Mucosa of rectum (tissue), 2 donors: ENCODE data around the gene KDM7A.
"Not testable (repeated sequence)": the region's sequence is repeated elsewhere in the genome, so short reads cannot be mapped to it uniquely, and the experiment has no call there.

Experiments used
- H3K27ac ChIP-seq, 2 donors: one replicate each; pipeline ENCODE4 v1.7.0; 2013; ENCODE audit warnings: inconsistent platforms in 2 of 2, low read depth in 2 of 2, low read length in 2 of 2
- H3K27me3 ChIP-seq, 2 donors: one replicate each; pipeline ENCODE4 v1.7.0; 2013; ENCODE audit warnings: low read length in 2 of 2; ENCODE audit not compliant: control insufficient read depth in 2 of 2, insufficient read depth in 2 of 2
- H3K36me3 ChIP-seq, 2 donors: one replicate each; pipeline ENCODE4 v1.7.0; 2013; ENCODE audit warnings: low read length in 2 of 2; ENCODE audit not compliant: control insufficient read depth in 2 of 2, insufficient read depth in 2 of 2
- H3K4me1 ChIP-seq, 2 donors: one replicate each; pipeline ENCODE4 v1.7.0; 2013; ENCODE audit warnings: low read length in 2 of 2, mild to moderate bottlenecking in 1 of 2; ENCODE audit not compliant: control insufficient read depth in 2 of 2, insufficient read depth in 2 of 2
- H3K4me3 ChIP-seq, 2 donors: one replicate each; pipeline ENCODE4 v1.7.0; 2013; ENCODE audit warnings: low read length in 2 of 2
- H3K9ac ChIP-seq, 2 donors: one replicate each; pipeline ENCODE4 v1.7.0; 2013; ENCODE audit warnings: low read length in 2 of 2, low read depth in 1 of 2, mild to moderate bottlenecking in 1 of 2
- H3K9me3 ChIP-seq, 2 donors: one replicate each; pipeline ENCODE4 v1.7.0; 2013; ENCODE audit warnings: low read length in 2 of 2; ENCODE audit not compliant: control insufficient read depth in 2 of 2
- donor health status: healthy.
- donor health status: Normal muscosa, but diverticular disease.

Gene KDM7A

DNA sequence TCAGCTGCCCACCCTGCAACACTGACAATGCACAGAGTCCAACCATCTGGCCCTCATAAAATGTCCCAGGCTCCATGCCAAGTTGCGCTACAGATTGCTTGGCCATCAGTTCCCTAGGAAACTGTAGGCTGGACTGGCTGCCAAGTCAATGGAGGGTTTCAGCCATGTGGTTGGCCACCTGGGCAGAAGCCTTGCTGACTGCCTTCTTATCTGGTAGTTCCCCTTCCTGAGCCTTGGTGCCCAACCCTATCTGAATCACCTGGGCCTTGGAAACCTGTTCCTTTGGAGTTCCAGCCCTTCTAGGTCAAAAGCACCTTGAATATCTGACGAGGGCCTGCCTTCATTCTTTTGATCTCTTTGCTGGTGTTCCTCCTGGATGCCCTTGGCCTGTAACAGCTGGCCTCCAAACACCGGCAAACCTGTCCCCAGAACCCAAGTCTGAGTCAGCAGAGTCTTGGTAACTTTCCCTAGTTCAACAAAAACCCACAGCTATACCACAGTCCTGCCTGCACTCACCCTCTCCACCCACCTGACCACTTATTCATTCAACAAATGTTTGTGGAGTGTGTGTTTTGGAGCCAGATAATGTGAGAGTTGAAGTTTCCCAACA, 37.4 kb upstream of the KDM7A start:
- Histone ChIP-seq H3K4me3 (no peak overlapping the region), H3K27ac (peak overlapping the region; percentile 86), H3K27me3 (no peaks in the 10 kb centered on the region), H3K36me3 (no peaks in the 10 kb centered on the region), H3K9ac (peak overlapping the region; percentile 15 to 41), H3K4me1 (peaks cover 22 to 32% of the 10 kb centered on the region in 2 donors), H3K9me3 (no peaks in the 10 kb centered on the region)

DNA sequence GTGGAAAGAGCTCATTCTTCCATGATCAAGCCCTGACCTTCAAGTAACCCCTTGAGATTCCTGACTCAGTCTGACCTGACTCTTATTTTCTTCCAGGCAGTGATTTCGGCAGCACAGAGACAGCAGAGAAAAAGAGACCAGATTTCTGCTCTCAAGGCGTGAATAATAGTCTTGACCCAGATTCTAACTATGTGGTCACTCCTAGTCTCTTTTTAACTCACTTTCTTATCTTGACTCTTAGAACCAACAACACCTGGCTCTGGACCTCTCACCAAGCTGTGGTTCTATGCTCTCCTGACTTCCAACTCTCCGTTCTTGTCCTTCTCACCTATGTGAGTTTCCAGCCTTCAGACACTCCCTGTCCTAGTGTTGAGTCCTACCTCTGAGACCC, 36.9 kb upstream of the KDM7A start:
- H3K9ac ChIP-seq = no peak overlapping the region
- no peaks in the 10 kb centered on the region for H3K27me3 ChIP-seq
- H3K4me1 ChIP-seq = peaks cover 22 to 32% of the 10 kb centered on the region in 2 donors
- no peak overlapping the region for H3K4me3 ChIP-seq
- no peaks in the 10 kb centered on the region for H3K36me3 ChIP-seq
- H3K27ac ChIP-seq = peak overlapping the region; percentile 86
- H3K9me3 ChIP-seq = no peaks in the 10 kb centered on the region

DNA sequence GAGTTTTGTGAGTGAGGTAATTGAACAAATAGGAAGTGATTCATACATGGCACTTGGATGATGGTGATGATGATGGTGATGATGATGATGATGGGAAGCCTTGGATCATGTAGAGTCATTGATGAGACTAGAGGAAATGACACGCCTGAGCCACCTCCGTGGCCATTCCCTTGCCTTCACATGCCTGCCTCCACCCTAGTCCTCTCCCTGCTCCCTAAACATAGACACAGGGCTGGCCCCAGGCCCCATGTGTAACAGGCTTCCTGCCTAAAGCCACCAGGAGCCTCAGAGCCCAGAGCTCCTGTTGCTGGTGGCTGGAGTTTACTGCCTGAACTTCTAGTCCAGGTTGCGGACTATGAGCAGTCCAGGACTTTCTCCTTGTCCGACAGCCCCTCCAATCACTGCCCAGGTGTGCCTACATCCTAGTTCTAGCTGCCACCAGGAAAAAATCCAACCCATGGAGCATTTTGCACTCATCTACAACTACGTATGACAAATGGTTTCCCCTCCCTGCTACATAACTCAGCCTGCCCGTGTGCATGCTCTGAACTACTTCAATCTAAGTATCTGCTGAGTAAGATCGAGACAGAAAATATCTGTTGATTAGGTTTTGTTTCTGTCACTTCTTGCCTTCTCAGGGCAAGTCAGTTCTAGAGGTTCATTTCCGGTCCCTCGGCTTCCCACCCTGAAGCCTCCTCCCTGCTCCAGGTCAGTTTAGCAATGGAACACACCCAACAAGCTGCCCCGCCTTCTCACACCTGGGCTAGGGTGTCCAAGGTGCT, 35.5 kb upstream of the KDM7A start:
- Histone ChIP-seq H3K9me3 (no peaks in the 10 kb centered on the region), H3K9ac (peak overlapping the region; percentile 36 to 48), H3K27me3 (no peaks in the 10 kb centered on the region), H3K4me3 (no peak overlapping the region), H3K4me1 (peaks cover 22 to 32% of the 10 kb centered on the region in 2 donors), H3K27ac (peak overlapping the region; percentile 86 to 87), H3K36me3 (no peaks in the 10 kb centered on the region)

DNA sequence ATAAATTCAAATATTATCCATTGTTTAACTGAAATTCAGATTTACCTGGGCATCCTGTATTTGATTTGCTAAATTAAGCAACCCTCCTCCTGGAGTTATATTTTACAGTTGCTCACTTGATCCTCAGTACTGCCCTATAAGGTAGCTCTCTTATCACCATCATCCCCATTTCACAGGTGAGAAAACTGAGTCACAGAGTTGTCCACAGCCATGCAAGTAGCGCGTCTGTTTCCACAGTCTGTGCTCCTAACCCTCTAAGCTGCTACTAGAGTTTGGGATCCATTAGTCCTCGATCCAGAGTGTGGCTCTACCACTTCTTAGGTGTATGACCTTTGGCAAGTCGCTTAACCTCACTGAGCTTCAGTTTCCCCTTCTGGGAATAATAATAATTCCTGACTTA, 34.9 kb upstream of the KDM7A start:
- peaks cover 22 to 32% of the 10 kb centered on the region in 2 donors for H3K4me1 ChIP-seq
- no peaks in the 10 kb centered on the region for H3K27me3 ChIP-seq
- H3K9me3 ChIP-seq = no peaks in the 10 kb centered on the region
- H3K27ac ChIP-seq = peak overlapping the region; percentile 86 to 87
- no peak overlapping the region for H3K9ac ChIP-seq
- H3K4me3 ChIP-seq = no peak overlapping the region
- no peaks in the 10 kb centered on the region for H3K36me3 ChIP-seq

DNA sequence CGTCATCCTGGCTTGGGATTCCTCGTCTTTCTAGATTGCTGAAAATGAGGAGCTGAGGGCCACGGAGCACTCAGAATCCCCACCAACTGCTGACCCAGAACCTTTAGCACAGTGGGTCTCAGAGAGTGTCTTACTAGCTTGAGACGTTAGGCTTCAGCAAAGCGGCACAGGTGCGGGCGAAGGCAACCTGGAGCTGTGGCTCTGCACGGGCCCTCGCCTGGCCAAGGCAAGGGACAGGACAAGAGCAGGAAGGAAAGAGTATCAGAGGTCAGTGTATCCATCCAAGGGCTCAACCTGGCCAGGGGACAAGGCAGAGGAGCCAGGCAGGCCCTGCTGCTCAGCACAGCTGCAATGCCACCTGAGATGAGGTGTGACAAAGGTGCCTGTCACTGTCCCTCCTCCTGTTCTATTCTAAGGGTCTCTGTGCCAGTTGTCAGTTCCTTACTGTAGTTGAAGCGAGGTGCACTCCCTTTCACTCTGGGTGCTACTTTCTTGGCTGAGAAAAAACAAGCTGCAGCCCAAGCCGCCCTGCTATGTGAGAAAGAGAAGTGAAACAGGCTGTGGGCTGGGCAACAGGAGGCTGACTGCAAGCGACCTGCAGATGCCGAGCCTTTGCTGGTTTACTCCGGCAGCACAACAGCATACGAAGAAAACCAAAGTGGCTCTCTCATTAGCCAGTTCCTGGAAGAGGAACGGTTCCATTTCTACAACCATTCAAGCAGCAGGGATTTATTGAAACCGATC, 33.3 kb upstream of the KDM7A start:
- no peaks in the 10 kb centered on the region for H3K9me3 ChIP-seq
- peak overlapping the region in 1 of 2 donors; percentile 29 for H3K4me3 ChIP-seq
- peak overlapping the region; percentile 5 to 8 for H3K9ac ChIP-seq
- no peaks in the 10 kb centered on the region for H3K36me3 ChIP-seq
- H3K27ac ChIP-seq = peak overlapping the region; percentile 29 to 59
- peaks cover 24 to 34% of the 10 kb centered on the region in 2 donors for H3K4me1 ChIP-seq
- no peaks in the 10 kb centered on the region for H3K27me3 ChIP-seq

DNA sequence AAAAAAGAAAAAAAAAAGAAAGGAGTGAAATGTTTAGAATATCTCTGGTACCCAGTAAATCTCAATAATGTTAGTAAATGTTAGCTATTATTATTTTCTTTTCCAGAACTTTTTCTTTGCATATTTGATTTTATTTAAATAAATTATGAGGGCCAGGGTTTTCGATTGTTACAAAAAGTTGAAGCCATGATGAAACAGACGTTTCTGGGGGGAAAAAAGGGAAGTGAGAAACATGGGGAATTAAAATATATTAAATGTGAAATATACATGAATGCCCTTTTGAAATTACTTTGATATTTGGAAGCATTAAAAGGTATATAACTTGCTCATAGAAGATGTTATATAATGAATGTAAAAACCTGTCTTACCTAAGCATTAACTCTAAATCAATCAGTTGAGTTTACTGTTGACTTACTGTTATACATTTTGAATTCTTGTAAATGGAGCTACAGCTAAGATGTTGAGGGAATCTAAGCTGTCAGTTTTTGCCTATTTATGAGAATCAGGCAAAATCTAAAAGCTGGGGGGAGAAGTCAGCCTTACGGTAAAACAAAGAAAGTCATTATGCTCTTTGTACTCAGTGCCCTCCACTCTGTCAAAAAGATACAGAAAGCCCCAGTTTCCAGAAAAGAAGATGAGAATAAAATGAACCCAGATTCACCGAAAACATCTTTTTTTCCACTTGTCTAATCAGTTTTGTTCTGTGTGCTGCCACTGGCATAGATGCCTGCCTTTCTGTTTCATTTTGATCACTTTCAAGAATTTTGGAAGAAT, 30.0 kb upstream of the KDM7A start:
- no peak overlapping the region for H3K9ac ChIP-seq
- no peak overlapping the region for H3K4me3 ChIP-seq
- H3K27ac ChIP-seq = no peak overlapping the region
- H3K36me3 ChIP-seq = no peaks in the 10 kb centered on the region
- H3K4me1 ChIP-seq = peaks cover 5 to 8% of the 10 kb centered on the region in 2 donors
- H3K9me3 ChIP-seq = no peaks in the 10 kb centered on the region
- no peaks in the 10 kb centered on the region for H3K27me3 ChIP-seq

DNA sequence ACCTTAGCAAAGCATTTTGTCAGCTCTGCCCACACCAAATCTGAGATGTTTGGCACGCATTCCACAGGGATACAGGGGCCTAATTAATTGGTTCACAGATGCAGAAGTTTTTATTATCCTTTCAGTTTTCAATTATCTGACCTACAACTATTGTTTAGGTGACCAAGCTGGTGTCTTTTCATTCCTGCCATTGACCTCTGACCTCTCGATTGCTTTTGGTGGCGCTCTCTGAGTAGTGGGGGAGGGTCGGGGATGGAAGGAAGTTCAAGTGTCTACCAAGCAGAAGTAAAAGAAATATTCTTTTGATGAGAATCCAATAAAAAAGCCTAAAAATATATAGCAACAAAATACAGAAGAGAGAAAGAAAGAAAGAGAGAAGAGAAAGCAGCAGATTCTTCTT, 28.8 kb upstream of the KDM7A start:
- Histone ChIP-seq H3K4me1 (peaks cover 3 to 8% of the 10 kb centered on the region in 2 donors), H3K9ac (no peak overlapping the region), H3K4me3 (no peak overlapping the region), H3K27me3 (no peaks in the 10 kb centered on the region), H3K9me3 (no peaks in the 10 kb centered on the region), H3K36me3 (no peaks in the 10 kb centered on the region), H3K27ac (peak overlapping the region; percentile 48 to 55)

DNA sequence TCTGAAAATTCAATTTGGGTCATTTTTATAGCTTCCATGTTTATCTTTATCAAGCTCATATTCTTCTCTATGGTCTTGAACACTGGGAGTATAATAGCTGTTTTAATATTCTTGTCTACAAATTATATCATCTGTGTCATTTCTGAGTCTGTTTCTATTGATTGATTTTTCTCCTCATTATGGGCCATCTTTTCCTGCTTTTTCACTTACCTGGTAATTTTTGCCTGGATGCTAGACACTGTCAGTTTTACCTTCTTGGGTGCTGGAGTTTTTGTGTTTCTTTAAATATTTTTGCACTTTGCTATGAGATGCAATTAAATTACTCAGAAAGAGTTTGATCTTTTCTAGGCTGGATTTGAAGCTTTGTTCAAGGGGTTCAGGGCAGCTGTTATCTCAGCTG, 26.8 kb upstream of the KDM7A start:
- no peaks in the 10 kb centered on the region for H3K36me3 ChIP-seq
- H3K4me3 ChIP-seq = no peak overlapping the region
- H3K4me1 ChIP-seq = peaks cover 4 to 7% of the 10 kb centered on the region in 2 donors
- no peak overlapping the region for H3K9ac ChIP-seq
- H3K27ac ChIP-seq = no peak overlapping the region
- no peaks in the 10 kb centered on the region for H3K9me3 ChIP-seq
- no peaks in the 10 kb centered on the region for H3K27me3 ChIP-seq

DNA sequence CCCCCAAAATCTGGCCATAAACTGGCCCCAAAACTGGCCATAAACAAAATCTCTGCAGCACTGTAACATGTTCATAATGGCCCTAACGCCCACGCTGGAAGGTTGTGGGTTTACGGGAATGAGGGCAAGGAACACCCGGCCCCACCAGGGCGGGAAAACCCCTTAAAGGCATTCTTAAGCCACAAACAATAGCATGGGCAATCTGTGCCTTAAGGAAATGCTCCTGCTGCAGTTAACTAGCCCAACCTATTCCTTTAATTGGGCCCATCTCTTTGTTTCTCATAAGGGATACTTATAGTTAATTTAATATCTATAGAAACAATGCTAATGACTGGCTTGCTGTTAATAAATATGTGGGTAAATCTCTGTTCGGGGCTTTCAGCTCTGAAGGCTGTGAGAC, 26.2 kb upstream of the KDM7A start:
- H3K27ac ChIP-seq, H3K4me1 ChIP-seq, H3K4me3 ChIP-seq, H3K36me3 ChIP-seq, H3K9ac ChIP-seq, H3K9me3 ChIP-seq, H3K27me3 ChIP-seq: not testable (repeated sequence)
